HG03135 (cell line): ENCODE measurements around the gene ZPR1.
"Not testable (repeated sequence)": the region's sequence is repeated elsewhere in the genome, so short reads cannot be mapped to it uniquely, and the experiment has no call there.

ENCODE experiments used
- ATAC-seq: cut with Tn5 transposase; IDR thresholded peaks from one replicate; pipeline ENCODE4 v1.9.1; 2021; ENCODE audit warnings: mild to moderate bottlenecking, moderate library complexity; ENCODE audit not compliant: unreplicated experiment

ZPR1 gene

GRCh38 chr11:116823031-116823843 is 35.4 kb upstream of the ZPR1 start, which contains the start of gene APOA4:
APOA4 (minus strand) TSS chr11:116823304; CDS start chr11:116823191, 113 bp downstream.
- no peak for ATAC-seq

- no peak for ATAC-seq
Measured at GRCh38 chr11:116822575-116822974, 34.8 kb upstream of the ZPR1 start.

GRCh38 chr11:116821050-116821918 is 33.5 kb upstream of the ZPR1 start:
- ATAC-seq: no peak

GRCh38 chr11:116819049-116819448 is 31.2 kb upstream of the ZPR1 start:
- no peak for ATAC-seq

- no peak for ATAC-seq
Measured at GRCh38 chr11:116814502-116814901, 26.7 kb upstream of the ZPR1 start.

GRCh38 chr11:116813781-116814471 is 26.1 kb upstream of the ZPR1 start:
- no peak for ATAC-seq

GRCh38 chr11:116813170-116813569 is 25.3 kb upstream of the ZPR1 start:
- no peak for ATAC-seq

- no peak for ATAC-seq
Measured at GRCh38 chr11:116812109-116812508, 24.3 kb upstream of the ZPR1 start.

GRCh38 chr11:116811194-116811593 is 23.4 kb upstream of the ZPR1 start:
- no peak for ATAC-seq

GRCh38 chr11:116808262-116809175 is 20.7 kb upstream of the ZPR1 start:
- ATAC-seq: no peak

- ATAC-seq: no peak
Measured at GRCh38 chr11:116807601-116808261, 19.9 kb upstream of the ZPR1 start.

GRCh38 chr11:116804001-116804400 is 16.2 kb upstream of the ZPR1 start:
- no peak for ATAC-seq

- not testable (repeated sequence) for ATAC-seq
Measured at GRCh38 chr11:116801662-116802061, 13.8 kb upstream of the ZPR1 start.

GRCh38 chr11:116800610-116801009 is 12.8 kb upstream of the ZPR1 start:
- ATAC-seq: no peak

GRCh38 chr11:116798368-116798767 is 10.5 kb upstream of the ZPR1 start:
- no peak for ATAC-seq

GRCh38 chr11:116797816-116798215 is 10.0 kb upstream of the ZPR1 start:
- ATAC-seq: no peak

GRCh38 chr11:116796548-116796947 is 8.7 kb upstream of the ZPR1 start:
- ATAC-seq: no peak

GRCh38 chr11:116794851-116795250 is 7.0 kb upstream of the ZPR1 start:
- no peak for ATAC-seq

GRCh38 chr11:116793772-116794097 is 5.9 kb upstream of the ZPR1 start:
- no peak for ATAC-seq
